Skin of body (tissue), 2 donors: Measurements from ENCODE around the gene LRRTM2. TPM values are rescaled to one million over a fixed set of nuclear protein-coding genes. Genes with fewer than 3 reads are reported as not detected.
"Not testable (repeated sequence)": the region's sequence is repeated elsewhere in the genome, so short reads cannot be mapped to it uniquely, and the experiment has no call there.

Source experiments
- DNase-seq: peaks from one replicate; lab custom pipeline; 2025; lab: John Stamatoyannopoulos, UW
- total RNA-seq: library from RNA; depleted of rRNA; stranded (reverse); fragments of >200 nt; gene quantifications from one replicate; pipeline ENCODE4 v1.2.3, GENCODE V29; 2014

Gene LRRTM2
- 0.59 TPM for total RNA-seq

DNA sequence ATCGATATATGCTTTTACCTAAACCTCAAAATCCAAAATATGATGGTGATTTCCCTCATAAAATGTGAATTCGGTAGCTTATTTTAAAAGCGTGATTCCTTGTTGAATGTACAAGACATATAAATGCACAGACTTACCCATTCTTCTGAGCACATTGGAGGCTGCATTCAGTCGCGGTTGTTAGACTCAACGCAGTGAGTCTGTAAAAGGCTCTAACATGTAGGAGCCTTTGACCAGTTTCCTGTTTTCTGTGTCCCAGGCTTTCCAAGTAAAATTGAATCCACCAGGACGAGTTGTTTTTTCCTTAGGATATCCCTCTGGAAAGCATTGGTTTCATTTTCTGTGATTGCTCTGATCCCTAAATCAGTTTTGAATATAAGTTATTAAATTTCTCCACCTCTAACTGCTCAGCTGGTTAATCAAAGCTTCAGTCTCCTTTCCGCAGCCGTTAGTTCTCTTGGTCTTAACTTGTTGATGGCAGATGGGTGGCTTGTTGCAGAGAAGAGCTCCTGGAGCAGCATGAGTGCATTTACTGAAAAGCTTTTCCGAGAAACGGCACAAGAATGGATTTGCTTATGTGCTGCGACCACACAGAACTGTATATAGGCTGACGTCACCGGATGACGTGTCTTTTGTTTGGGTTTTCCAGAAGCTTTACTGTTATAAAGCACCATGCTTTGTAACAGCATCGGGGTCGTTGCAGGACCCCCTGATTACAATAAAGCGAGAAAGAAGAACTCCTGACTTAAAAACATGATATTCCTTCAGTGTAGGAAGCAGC is at the start of gene LRRTM2:
LRRTM2 (minus strand) TSS at position 565 of the 781 bp plus-strand sequence; CDS start at position 141, 424 bp downstream.
- DNase-seq = peak; percentile 82

DNA sequence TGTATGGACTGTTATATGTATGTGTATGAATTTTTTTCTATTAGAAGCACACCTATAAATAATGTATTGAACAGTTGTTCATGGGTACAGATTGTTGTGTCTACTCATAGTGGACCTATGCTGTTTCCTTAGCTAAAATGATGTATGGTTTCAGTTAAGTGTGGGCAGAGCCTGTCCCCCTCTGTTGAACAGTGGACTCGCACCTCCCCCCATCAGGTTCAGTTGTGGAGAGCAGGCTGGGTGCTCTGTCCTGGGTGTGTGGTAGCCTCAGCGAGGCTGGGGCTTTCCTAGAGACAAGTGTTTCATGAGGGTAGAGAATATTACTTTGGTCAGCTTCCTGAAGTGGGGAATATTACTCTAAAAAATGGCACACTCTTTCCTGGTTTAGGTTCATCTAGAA is 47.4 kb upstream of the LRRTM2 start:
- DNase-seq = no peak

GRCh38 chr5:138921362-138921761 is 46.2 kb upstream of the LRRTM2 start:
- DNase-seq = not testable (repeated sequence)

DNA sequence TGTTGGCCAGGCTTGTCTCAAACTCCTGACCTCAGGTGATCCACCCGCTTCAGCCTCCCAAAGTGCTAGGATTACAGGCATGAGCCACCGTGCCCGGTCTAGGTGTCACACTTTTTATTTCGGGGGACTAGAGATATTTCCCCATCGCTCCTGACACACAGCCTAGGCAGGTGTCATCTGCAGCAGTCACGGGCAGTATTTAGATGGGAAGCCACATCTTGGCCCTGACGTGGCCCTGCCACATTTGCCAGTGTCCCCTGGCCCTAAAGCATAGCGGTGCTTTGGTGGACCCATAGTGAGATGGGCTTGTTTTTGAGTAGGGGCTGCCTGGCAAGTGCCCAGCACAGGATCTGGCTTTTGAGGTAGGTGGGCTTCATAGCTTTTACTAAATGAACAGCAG is 45.0 kb upstream of the LRRTM2 start:
- no peak for DNase-seq

DNA sequence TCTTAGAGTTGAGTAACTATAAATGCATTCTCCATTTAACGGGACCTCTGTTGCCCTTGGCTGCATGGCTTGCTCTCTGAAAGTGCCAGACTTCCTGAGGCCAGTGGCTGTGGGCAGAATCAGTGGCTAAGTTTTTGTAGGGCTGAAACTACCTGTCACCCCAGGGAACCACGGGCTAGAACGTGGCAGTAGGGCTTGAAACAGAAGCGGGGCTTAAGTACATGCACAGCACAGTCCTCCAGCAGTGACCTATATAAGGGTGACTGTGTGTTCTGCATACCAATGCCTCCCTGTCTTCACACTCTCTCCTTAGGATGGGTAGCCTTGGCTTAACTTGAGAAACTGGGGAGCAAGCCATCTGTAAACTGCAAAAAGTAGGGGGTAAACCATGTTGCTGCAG is 43.6 kb upstream of the LRRTM2 start:
- DNase-seq = no peak

GRCh38 chr5:138914338-138914737 is 39.2 kb upstream of the LRRTM2 start:
- DNase-seq = no peak

DNA sequence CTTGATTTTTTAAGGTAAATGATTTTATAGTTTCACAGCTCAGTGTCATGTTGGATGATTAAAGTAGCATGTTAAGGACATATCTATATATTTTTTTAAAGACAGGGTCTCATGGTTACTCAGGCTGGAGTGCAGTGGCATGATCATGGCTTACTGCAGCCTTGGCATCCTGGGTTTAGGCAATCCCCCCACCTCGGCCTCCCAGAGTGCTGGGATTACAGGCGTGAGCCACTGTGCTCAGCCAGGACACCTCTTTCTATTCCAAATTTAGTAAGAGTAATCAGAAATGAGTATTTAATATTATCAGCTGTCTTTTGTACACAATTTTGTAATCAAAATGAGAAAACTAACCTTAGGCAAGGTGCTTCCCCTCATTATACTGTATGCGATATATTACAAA is 38.6 kb upstream of the LRRTM2 start:
- DNase-seq = no peak

DNA sequence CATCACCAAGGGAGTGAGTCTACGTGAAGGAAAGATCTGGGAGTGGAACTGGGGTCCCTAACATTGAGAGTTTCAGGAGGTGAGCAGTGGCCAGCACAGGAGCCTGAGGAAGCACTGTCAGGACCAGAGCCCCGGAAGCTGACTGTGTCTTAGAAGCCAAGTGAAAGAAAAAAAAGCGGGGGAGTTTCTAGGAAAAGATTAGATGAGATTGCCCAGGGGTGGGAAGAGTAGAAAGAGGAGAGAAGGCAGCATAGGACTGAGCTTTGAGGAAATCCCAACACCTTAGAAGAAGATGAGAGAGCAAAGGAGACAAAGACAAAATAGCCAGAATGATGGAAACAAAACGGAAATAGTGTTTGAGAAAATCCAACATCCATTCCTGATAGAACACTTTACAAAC is 37.0 kb upstream of the LRRTM2 start:
- DNase-seq = no peak

DNA sequence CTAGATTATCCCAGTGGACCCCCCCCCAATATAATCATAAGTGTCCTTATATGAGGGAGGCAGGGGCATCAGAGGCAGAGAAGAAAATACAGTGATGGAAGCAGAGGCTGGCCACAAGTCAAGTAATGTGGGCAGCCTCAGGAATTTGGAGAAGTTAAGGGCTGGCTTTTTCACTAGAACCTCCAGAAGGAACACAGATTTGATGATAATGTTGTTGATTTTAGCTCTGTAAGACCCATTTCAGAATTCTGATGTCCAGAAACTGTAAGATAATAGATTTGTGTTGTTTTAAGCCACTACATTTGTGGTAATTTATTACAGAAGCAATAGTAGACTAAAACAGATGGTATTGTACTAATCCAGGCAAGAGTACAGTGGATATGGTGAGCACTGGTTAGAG is 36.3 kb upstream of the LRRTM2 start:
- DNase-seq = no peak

DNA sequence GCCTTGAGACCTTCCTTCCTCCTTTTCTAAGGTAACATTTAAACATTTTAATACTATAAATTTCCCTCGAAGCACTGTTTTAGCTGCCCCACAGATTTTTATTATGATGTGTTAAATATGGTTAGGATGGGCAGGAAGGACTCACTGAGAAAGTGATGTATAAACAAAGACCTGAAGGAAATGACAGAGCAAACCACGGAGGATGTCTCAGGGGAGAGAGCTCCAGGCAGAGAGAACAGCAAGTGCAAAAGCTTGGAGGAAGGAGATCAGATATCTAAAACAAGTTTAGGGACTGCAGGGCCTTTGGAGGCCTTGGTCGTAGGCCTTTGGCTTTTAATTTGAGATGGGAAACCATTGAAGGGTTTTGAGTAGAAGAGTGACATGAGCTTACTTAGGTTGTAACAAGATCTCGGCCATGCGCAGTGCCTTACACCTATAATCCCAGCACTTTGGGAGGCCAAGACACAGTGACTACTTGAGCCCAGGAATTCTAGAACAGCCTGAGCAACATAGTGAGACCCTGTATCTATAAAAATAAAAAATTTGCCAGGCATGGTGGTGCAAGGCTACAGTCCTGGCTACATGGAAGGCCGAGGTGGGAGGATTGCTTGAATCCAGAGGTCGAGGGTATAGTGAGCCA is 35.5 kb upstream of the LRRTM2 start:
- DNase-seq = no peak

DNA sequence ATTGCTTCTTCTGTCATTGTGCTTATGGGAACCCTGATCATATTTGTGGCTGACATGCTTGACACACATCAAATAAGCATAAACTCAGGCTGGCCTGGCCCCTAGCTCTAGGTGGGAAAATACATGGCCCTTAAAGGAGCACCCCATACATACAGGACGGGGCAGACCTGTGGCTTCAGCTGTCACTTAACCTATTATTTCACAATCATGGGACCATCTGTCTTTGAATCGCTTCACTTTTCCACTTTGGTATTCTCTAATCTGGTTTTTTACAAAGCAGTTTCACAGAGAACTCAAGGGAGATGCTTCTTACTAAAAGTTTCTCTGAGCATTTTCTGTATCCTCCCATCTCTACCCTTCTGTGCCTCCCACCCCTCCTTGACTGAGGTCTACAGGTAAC is 34.6 kb upstream of the LRRTM2 start:
- DNase-seq = no peak

DNA sequence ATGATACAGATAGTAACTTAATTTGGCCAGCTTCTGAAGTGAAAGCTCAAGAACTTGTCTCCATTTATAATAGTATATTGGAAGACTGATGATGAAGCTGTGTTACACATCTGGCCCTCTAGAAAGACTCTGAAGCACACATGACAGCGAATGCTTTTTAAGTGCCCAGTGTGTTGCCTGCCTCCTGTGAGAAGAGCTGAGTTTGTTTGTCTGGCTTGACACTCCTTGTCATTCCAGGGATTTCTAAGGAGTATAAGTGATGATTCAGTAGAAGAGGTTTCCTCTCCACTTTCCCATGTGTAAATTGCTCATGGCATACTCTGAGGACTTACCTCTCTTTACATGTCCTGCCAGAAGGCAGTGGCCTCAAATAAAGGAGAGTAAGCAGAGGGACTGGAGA is 30.4 kb upstream of the LRRTM2 start:
- no peak for DNase-seq

- peak; percentile 12 for DNase-seq
Observed at GRCh38 chr5:138903130-138903775, 28.1 kb upstream of the LRRTM2 start.

DNA sequence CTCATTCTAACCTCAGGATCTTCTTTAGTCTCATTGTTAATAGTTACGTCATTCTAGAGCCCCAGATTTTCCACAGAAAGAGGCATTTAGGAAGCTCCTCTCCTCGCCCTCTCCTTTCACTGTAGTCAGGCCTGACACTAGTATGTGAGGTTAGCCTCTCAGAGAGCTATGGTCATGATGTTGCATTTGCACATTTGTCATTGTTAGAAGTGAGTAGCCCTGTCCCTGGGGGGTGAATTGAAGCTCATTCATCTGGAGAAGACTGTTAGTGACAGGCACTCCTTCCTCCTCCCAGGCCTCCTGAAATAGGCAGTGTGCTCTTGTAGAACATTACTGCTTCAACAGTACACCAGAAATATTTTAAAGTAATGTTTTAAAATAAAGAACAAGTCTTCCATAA is 26.6 kb upstream of the LRRTM2 start:
- DNase-seq = no peak

DNA sequence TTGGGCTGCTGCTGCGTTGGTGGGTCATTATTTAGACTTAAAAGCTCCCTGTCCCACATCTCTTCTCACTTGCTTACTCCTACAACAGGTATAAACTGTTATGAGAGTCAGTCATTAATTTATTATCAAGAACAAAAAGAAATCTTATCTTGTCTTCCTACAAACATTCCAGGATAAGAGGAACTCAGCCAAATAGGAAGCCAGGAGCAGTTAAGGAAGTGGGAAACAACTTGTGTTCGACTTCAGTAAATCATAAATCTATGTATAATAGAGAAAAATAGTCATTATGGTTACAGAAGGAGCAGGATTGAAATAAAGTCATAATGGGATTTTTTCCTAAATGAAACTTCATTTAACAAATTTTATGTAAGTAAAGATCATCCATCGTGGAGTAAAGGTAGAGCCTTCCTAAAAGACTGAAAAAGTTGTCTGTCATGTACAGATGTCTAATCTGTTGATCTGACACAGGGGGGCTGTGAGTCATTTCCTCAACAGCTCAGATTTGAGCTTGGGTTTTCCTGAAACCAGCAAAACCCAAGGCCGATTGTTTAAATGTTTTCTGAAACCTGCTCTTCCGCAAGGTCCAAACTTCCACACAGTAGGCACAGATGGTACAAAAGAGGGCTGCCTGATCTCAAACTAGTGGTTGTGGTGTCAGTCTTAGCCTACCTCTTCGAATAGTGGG is 25.3 kb upstream of the LRRTM2 start:
- DNase-seq = no peak

GRCh38 chr5:138898742-138899141 is 23.6 kb upstream of the LRRTM2 start:
- no peak for DNase-seq

DNA sequence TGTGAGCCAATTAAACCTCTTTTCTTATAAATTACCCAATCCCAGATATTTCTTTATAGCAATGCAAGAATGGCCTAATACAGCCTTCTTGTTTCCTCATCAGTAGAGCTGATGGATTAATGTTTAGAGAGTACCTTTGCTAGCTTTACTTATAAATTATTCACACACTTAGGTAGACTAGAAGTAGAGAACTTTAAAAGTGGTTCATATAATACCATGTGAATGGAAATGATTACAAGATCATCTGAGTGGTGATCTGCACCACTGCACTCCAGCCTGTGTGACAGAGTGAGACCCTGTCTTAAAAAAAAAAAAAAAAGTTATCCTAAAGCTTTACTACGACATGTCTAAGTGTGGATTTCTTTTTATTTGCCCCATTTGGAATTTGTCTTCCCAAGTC is 23.2 kb upstream of the LRRTM2 start:
- no peak for DNase-seq

DNA sequence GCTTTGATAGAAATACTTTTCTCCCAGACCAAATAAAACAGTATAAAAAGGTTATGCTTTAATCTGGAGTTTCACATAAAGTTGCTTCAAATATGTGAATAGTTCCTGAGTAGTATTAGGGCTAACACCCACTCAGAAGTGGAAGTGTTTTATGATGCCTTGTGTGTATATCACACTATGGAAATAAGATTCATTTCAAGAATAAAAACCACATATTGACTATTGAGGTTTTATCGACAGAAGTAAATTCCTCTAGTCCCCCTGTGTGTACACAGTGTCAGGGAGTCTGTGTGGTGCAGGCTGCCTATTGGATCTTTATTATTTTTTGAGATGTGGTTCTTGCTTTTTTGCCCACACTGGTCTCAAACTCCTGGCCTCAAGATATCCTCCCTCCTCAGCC is 20.8 kb upstream of the LRRTM2 start:
- no peak for DNase-seq

DNA sequence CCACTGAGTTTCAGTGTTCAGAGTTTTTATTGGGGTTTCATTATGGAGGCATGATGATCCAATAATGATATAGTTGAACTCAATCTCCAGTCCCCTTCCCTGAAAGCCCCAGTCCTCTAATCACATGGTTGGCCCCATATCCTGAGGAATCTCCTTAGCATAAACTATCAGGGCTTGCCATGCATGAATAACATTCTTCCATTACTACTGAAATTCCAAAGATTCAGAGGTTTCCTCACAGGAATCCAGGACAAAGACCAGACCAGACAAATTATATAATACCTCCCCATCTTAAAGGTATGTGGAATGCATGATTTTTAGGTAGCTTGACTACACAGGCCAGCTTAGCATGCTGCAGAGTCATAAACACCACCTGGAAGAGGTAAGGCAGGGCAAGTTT is 15.5 kb upstream of the LRRTM2 start:
- no peak for DNase-seq

DNA sequence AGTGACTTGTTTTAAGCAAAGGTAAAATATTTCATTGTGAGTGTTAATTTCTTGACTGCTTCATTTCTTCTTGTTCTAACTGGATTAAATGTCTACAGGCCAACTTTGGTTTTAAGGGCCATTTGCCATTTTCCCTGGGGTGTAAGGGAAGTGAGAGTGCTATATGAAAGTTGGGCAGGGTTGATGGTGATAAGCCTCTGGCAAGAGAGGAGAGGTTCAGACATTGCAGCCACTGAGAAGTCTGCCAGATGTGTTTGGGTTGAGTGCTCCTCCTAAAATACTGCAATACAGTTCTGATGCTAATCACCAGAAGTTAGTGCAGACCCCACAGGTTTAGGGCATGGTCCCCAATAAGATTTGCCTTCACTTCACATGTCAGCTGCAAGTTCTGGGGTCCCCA is 14.9 kb upstream of the LRRTM2 start:
- no peak for DNase-seq

- no peak for DNase-seq
Observed at GRCh38 chr5:138884554-138884953, 9.4 kb upstream of the LRRTM2 start.

DNA sequence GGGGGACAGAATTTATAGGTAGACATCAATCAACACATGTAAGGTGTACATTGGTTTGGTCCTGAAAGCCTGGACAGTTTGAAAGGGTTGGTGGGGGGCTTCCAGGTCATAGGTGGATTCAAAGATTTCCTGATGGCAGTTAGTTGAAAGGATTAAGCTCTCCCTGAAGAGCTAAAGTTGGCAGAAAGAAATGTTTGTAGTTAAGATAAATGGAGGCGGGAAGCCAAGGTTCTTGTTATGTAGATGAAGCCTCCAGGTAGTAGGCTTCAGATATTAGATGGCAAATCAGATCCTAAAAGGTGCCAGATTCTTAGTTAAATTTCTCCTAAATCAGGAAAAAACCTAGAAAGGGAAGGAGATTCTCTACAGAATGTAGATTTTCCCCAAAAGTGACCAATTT is 9.0 kb upstream of the LRRTM2 start:
- DNase-seq = no peak
